ENCODE data around the gene TMCC3.

DNA sequence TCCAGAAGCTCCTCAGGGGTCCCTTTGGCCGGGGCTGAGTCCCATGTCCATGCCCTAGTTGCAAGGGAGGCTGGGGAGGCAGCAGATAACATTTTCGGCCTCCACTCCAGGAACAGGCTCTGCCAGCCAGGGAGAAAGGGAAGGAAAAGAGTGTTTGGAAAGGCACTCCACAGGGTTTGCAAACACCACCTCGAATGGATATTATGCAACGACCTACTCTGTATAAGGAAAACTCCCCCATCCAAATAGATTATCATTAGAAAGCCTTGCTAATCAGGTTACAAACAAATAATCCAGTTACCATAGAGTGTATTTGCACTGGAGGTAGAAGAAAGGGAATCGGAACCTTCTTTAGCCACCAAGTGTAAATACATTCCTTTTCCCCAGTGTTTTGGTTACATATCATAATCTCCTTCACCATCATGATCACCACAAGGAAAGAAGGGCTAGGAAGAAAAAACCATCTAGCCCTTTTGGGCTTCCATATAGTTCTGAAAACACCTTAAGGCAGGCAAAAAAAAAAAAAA is 40.4 kb downstream of the TMCC3 start:
- TF ChIP-seq, protein P1, sequence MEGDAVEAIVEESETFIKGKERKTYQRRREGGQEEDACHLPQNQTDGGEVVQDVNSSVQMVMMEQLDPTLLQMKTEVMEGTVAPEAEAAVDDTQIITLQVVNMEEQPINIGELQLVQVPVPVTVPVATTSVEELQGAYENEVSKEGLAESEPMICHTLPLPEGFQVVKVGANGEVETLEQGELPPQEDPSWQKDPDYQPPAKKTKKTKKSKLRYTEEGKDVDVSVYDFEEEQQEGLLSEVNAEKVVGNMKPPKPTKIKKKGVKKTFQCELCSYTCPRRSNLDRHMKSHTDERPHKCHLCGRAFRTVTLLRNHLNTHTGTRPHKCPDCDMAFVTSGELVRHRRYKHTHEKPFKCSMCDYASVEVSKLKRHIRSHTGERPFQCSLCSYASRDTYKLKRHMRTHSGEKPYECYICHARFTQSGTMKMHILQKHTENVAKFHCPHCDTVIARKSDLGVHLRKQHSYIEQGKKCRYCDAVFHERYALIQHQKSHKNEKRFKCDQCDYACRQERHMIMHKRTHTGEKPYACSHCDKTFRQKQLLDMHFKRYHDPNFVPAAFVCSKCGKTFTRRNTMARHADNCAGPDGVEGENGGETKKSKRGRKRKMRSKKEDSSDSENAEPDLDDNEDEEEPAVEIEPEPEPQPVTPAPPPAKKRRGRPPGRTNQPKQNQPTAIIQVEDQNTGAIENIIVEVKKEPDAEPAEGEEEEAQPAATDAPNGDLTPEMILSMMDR (IDR thresholded peaks at IDR 0.05) = no peak
- TF ChIP-seq POLR2A (IDR thresholded peaks at IDR 0.05) (no peak), POLR2AphosphoS5 (IDR thresholded peaks at IDR 0.05) (peak in 2 of 3 donors; percentile 55 to 58)

Measured in stomach (tissue), 4 donors.